Heart left ventricle (tissue), 16 donors: ENCODE measurements around the gene ALPL. TPM values are rescaled to one million over a fixed set of nuclear protein-coding genes. Genes with fewer than 3 reads are reported as not detected.

Experiments
- ATAC-seq, 4 donors: fragments of 200-7000 bp; cut with Tn5 transposase; one replicate each; pipeline ENCODE4 v1.9.1; 2020 to 2022; ENCODE audit warnings: moderate library complexity in 4 of 4, mild to moderate bottlenecking in 3 of 4, moderate number of reproducible peaks in 1 of 4
- DNase-seq, 5 donors: peaks; one replicate each; pipeline ENCODE4 v3.0.0-alpha.2; 2020
- H3K27ac ChIP-seq, 12 donors: fragments of 200-600 bp; sonication (generic) in 4 of 12; one replicate each; pipeline versions ENCODE4 v1.5.0 to v1.8.0; 2016 to 2022; ENCODE audit warnings: mild to moderate bottlenecking in 2 of 12
- H3K27me3 ChIP-seq, 9 donors: fragments of 200-600 bp; sonication (generic) in 2 of 9; one replicate each; pipeline versions ENCODE4 v1.5.1 to v1.8.0; 2016 to 2022; ENCODE audit warnings: mild to moderate bottlenecking in 3 of 9
- H3K36me3 ChIP-seq, 9 donors: fragments of 200-600 bp; sonication (generic) in 2 of 9; one replicate each; pipeline versions ENCODE4 v1.5.0 to v1.8.0; 2018 to 2022; ENCODE audit warnings: mild to moderate bottlenecking in 2 of 9
- H3K4me1 ChIP-seq, 12 donors: fragments of 200-600 bp; sonication (generic) in 4 of 12; one replicate each; pipeline versions ENCODE4 v1.5.0 to v1.8.0; 2016 to 2022; ENCODE audit warnings: mild to moderate bottlenecking in 3 of 12
- H3K4me3 ChIP-seq, 12 donors: fragments of 200-600 bp; sonication (generic) in 4 of 12; one replicate each; pipeline versions ENCODE4 v1.5.0 to v1.8.0; 2017 to 2022; ENCODE audit warnings: mild to moderate bottlenecking in 9 of 12, moderate library complexity in 4 of 12
- H3K9me3 ChIP-seq, 12 donors: fragments of 200-600 bp; sonication (generic) in 4 of 12; one replicate each; pipeline versions ENCODE4 v1.5.0 to v1.8.0; 2016 to 2022; ENCODE audit warnings: mild to moderate bottlenecking in 1 of 12
- POLR2A ChIP-seq, 2 donors: fragments of 450-650 bp; IDR thresholded peaks; one replicate each; pipeline ENCODE4 v1.6.1; 2017; ENCODE audit warnings: antibody characterized with exemption in 2 of 2, mild to moderate bottlenecking in 2 of 2, moderate library complexity in 2 of 2
- WGBS, 4 donors: extraction: QIAGEN DNeasy Blood & Tissue Kit in 2 of 4; methylation state at CpG; one replicate each; pipeline versions ENCODE4 v1.1.5 to v1.1.7; 2013 to 2018; 5-methylcytosine and 5-hydroxymethylcytosine counted together
- intact Hi-C, 10 donors: fragments of 100-400 bp; cut with DNase I; formaldehyde crosslinking; loops; one replicate each; pipeline versions ENCODE4 v1.11.1 to v1.14.2; 2022
- polyA plus RNA-seq, 2 donors: library from polyadenylated mRNA; stranded (reverse); fragments of 200-250 nt; gene quantifications; one replicate each; pipeline ENCODE4 v1.2.3, GENCODE V29; 2013
- total RNA-seq, 9 donors: library from RNA; depleted of rRNA in 2 of 9; stranded (reverse); fragments of >200 nt in 2 of 9; fragmentation: NEBNext Ultra II Directional in 3 of 9; extraction: Animal tissue kit (Norgen Biotek cat#: 25700) in 3 of 9; gene quantifications; one replicate each; pipeline versions ENCODE4 v1.1.0 to v1.2.4, GENCODE V29; 2016 to 2023
- TF ChIP-seq, protein P1 (sequence below), 12 donors: fragments of 200-600 bp; sonication (generic) in 4 of 12; IDR thresholded peaks; one replicate each; pipeline versions ENCODE4 v1.5.0 to v1.8.0; 2018 to 2022; ENCODE audit warnings: antibody characterized with exemption in 12 of 12, mild to moderate bottlenecking in 5 of 12
- donor health status: ischemic (EF 13 %, LVEDD 7.1; RV severe dilation, severe dysfunction).
- donor health status: healthy with polysubstance abuse.
- donor health status: DM: no; HTN: yes; CAD: no.
- donor health status: DM: no; HTN: no; CAD: no.
- donor health status: ischemic (EF 25% LVEDD 6.9; RV normal size, moderate dysfunction).
- donor health status: ischemic (EF 25% LVEDD 5.7; RV mildly dilated, moderate dysfunction).
- donor health status: healthy.
- donor health status: DM: yes; HTN: yes; CAD: no.
- donor health status: ischemic (EF 35%, LVEDD 5.7; RV mildly dilated, moderate dysfunction).
- donor health status: nonischemic (EF 11% LVEDD 7.7; RV severe dilation, severe dysfunction).
- donor health status: DM: yes; HTN: yes; CAD: no.
- donor health status: PGD.
- donor health status: ischemic (EF 29% LVEDD 5.4; RV normal size, mild dysfunction).
- donor health status: nonischemic (EF 23%, LVEDD 6.1; RV moderate dilation, normal function).

Gene ALPL
- total and polyA plus RNA-seq, 11 donors, result 6.3 to 45.8 (median 12.3) TPM

DNA sequence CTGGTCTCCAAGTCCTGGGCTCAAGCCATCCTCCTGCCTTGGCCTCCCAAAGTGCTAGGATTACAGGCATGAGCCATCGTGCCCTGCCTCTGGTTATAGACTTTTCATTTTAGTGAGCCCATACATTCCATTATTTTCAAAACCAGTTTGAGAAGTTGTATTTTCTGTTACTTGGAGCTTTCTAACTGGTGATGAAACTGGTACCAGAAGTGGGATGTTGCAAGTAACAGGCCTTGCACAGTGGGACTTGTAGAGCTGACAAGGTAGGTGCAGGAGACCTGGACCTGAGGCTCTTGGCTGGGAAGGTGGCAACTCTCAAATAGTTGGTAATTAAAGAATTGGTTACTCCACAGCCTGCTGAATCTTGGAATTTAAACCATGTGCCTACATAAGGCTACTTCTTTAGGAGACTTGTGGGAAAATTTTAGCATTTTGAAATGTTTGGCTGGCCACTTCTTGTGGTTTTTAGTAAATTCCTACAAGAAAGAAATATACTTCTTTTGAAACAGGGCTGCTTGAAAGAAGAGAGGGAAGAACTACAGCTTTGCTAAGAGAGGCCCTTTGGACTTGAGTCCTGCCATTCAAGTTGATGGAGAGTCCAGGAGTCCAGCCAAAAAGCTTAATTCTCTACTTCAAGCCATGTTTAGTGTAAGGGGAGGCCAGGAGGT is 9.8 kb upstream of the ALPL start:
- TF ChIP-seq, protein P1, sequence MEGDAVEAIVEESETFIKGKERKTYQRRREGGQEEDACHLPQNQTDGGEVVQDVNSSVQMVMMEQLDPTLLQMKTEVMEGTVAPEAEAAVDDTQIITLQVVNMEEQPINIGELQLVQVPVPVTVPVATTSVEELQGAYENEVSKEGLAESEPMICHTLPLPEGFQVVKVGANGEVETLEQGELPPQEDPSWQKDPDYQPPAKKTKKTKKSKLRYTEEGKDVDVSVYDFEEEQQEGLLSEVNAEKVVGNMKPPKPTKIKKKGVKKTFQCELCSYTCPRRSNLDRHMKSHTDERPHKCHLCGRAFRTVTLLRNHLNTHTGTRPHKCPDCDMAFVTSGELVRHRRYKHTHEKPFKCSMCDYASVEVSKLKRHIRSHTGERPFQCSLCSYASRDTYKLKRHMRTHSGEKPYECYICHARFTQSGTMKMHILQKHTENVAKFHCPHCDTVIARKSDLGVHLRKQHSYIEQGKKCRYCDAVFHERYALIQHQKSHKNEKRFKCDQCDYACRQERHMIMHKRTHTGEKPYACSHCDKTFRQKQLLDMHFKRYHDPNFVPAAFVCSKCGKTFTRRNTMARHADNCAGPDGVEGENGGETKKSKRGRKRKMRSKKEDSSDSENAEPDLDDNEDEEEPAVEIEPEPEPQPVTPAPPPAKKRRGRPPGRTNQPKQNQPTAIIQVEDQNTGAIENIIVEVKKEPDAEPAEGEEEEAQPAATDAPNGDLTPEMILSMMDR (IDR thresholded peaks at IDR 0.05), result no peak
- no peak for TF ChIP-seq POLR2A (IDR thresholded peaks at IDR 0.05)
- H3K27me3 ChIP-seq, result peaks cover 0 to 7% (median 0%) of the 10 kb centered on the region in 9 donors
- WGBS, 4 donors, result 92 to 100% (median 93%) methylated on average over 1 of the region's 1 CpG
- DNase-seq (no peak), ATAC-seq (no peak)
- no peaks in the 10 kb centered on the region for H3K36me3 ChIP-seq
- peaks cover 0 to 4% (median 0%) of the 10 kb centered on the region in 12 donors for H3K9me3 ChIP-seq
- H3K4me3 ChIP-seq, result no peak overlapping the region
- intact Hi-C loops, result loop anchor here in 1 of 10 donors (10.0 kb wide), 1 partner anchor 115 kb away; no protein-coding TSS in a partner anchor
- H3K27ac ChIP-seq, result no peak overlapping the region
- no peaks in the 10 kb centered on the region for H3K4me1 ChIP-seq

- peak in 1 of 4 donors; percentile 36 for ATAC-seq
Measured at GRCh38 chr1:21503706-21504377, 5.4 kb upstream of the ALPL start.

GRCh38 chr1:21506804-21507203 is 2.4 kb upstream of the ALPL start:
- H3K9me3 ChIP-seq, result no peaks in the 10 kb centered on the region
- H3K4me3 ChIP-seq, result no peak overlapping the region
- peaks cover 0 to 33% (median 18%) of the 10 kb centered on the region in 12 donors for H3K4me1 ChIP-seq
- TF ChIP-seq, protein P1 (IDR thresholded peaks at IDR 0.05), result no peak
- TF ChIP-seq POLR2A (IDR thresholded peaks at IDR 0.05), result no peak
- no peak for ATAC-seq
- peaks cover 0 to 36% (median 7%) of the 10 kb centered on the region in 9 donors for H3K27me3 ChIP-seq
- no peak overlapping the region for H3K27ac ChIP-seq
- H3K36me3 ChIP-seq, result no peaks in the 10 kb centered on the region
- 63 to 68% (median 64%) methylated on average over 2 to 4 of the region's 4 CpGs for WGBS, 4 donors
- intact Hi-C loops, result loop anchor here in 6 of 10 donors (1.0 to 10.0 kb wide), 5 partner anchors 40 to 155 kb away; no protein-coding TSS in a partner anchor
- DNase-seq, result no peak

More at GRCh38 chr1:21503706-21504377, 5.4 kb upstream of the ALPL start:
- no peak overlapping the region for H3K4me3 ChIP-seq
- intact Hi-C loops, result loop anchor here in 1 of 10 donors (10.0 kb wide), 1 partner anchor 129 kb away; no protein-coding TSS in a partner anchor
- H3K4me1 ChIP-seq, result peaks cover 0 to 9% (median 5%) of the 10 kb centered on the region in 12 donors
- H3K9me3 ChIP-seq, result peaks cover 0 to 4% (median 0%) of the 10 kb centered on the region in 12 donors
- H3K27me3 ChIP-seq, result peaks cover 0 to 19% (median 7%) of the 10 kb centered on the region in 9 donors
- 62 to 73% (median 67%) methylated on average over 7 of the region's 7 CpGs for WGBS, 4 donors
- no peaks in the 10 kb centered on the region for H3K36me3 ChIP-seq
- no peak overlapping the region for H3K27ac ChIP-seq
- no peak for TF ChIP-seq POLR2A (IDR thresholded peaks at IDR 0.05)
- no peak for DNase-seq

DNA sequence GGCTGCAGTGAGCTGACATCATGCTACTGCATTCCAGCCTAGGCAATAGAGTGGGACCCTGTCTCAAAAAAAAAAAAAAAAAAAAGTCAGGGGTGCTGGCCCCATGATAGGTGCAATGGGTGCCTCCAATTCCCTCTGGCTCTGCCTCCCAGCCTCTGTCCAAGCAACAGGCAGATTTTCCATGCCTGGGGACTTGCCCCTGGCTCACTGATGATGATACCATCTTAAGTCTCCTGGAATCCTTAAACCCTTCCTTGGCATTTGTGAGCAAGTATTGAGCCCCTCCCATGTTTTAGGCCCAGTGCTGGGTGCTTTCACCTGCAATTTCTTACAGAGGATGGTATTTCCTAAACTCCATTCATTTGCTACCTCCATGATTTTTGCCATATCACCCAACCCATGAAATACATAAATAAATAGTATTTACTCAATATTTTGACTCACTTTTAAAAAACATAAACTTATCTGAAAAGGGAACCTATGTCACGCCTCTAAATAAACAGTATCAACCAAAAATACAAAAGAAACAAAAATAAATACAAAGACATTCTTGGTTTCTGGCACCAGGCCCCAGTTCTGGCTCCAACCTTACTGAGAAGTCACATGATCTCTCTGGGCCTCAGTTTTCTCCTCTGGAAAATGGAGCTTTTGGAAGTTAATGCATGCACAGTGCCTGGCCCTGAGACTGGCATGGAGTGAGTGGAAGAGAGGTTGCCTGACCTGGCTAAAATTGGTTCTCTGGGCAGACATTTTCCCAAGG is 1.5 kb upstream of the ALPL start:
- Histone ChIP-seq H3K36me3 (no peaks in the 10 kb centered on the region), H3K27me3 (peaks cover 0 to 36% (median 7%) of the 10 kb centered on the region in 9 donors), H3K4me3 (no peak overlapping the region), H3K4me1 (peaks cover 0 to 39% (median 19%) of the 10 kb centered on the region in 12 donors), H3K9me3 (no peaks in the 10 kb centered on the region), H3K27ac (peak overlapping the region in 1 of 12 donors; percentile 41)
- TF ChIP-seq POLR2A (IDR thresholded peaks at IDR 0.05), result no peak
- TF ChIP-seq, protein P1 (IDR thresholded peaks at IDR 0.05), result no peak
- intact Hi-C loops, result loop anchor here in 8 of 10 donors (2.0 to 10.0 kb wide), 8 partner anchors 65 to 155 kb away; no protein-coding TSS in a partner anchor
- ATAC-seq, result no peak
- WGBS, 4 donors, result 84 to 94% (median 91%) methylated on average over 1 of the region's 1 CpG
- DNase-seq, result no peak
